IPS DF 6.9 (cell line): ENCODE results near the gene PLCD3.
"Not testable (repeated sequence)": the region's sequence is repeated elsewhere in the genome, so short reads cannot be mapped to it uniquely, and the experiment has no call there.

Experiments used
- DNase-seq: peaks from one replicate; pipeline ENCODE4 v3.0.0-alpha.2; 2013; ENCODE audit warnings: low read depth, low spot score
- H3K27ac ChIP-seq: one replicate; pipeline ENCODE4 v1.5.1; 2013; ENCODE audit warnings: low read length, control low read depth
- H3K27me3 ChIP-seq: 2 replicates; pipeline ENCODE4 v1.6.1; 2013; ENCODE audit warnings: mild to moderate bottlenecking, low read length; ENCODE audit not compliant: control insufficient read depth, insufficient read depth
- H3K36me3 ChIP-seq: 2 replicates; pipeline ENCODE4 v1.6.1; 2013; ENCODE audit warnings: low read length; ENCODE audit not compliant: control insufficient read depth, insufficient read depth
- H3K4me1 ChIP-seq: 2 replicates; pipeline ENCODE4 v1.6.1; 2013; ENCODE audit warnings: low read length; ENCODE audit not compliant: control insufficient read depth, insufficient read depth
- H3K4me3 ChIP-seq: 2 replicates; pipeline ENCODE4 v1.5.1; 2013; ENCODE audit warnings: mild to moderate bottlenecking, low read length
- H3K9me3 ChIP-seq: 2 replicates; pipeline ENCODE4 v1.6.1; 2013; ENCODE audit warnings: low read length, inconsistent platforms; ENCODE audit not compliant: control insufficient read depth, insufficient read depth
- WGBS: extraction: QIAGEN DNeasy Blood & Tissue Kit; methylation state at CpG from one replicate; pipeline ENCODE4 v1.1.7; 2013; ENCODE audit warnings: mixed read lengths, missing lambda C conversion rate; ENCODE audit not compliant: insufficient read length, insufficient coverage; 5-methylcytosine and 5-hydroxymethylcytosine counted together

PLCD3 gene

DNA sequence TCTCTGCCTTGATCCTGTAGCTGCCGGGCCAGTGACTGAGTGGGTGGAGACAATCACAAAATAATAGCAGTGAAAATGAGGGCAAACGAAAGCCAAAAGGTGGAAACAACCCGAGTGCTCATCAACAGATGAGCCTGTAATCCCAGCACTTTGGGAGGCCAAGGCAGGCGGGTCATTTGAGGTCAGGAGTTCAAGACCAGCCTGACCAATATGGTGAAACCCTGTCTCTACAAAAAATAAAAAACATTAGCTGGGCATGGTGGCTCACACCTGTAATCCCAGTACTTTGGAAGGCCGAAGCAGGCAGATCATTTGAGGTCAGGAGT lies 7.6 kb downstream of the PLCD3 start:
- H3K36me3 ChIP-seq, H3K27me3 ChIP-seq, H3K27ac ChIP-seq, H3K4me3 ChIP-seq, DNase-seq, H3K4me1 ChIP-seq, H3K9me3 ChIP-seq: not testable (repeated sequence)
- no CpG with 5 or more reads among the region's 5 CpGs for WGBS

GRCh38 chr17:45123930-45124796 lies 8.2 kb downstream of the PLCD3 start:
- DNase-seq = no peak
- WGBS = no CpG with 5 or more reads among the region's 15 CpGs

DNA sequence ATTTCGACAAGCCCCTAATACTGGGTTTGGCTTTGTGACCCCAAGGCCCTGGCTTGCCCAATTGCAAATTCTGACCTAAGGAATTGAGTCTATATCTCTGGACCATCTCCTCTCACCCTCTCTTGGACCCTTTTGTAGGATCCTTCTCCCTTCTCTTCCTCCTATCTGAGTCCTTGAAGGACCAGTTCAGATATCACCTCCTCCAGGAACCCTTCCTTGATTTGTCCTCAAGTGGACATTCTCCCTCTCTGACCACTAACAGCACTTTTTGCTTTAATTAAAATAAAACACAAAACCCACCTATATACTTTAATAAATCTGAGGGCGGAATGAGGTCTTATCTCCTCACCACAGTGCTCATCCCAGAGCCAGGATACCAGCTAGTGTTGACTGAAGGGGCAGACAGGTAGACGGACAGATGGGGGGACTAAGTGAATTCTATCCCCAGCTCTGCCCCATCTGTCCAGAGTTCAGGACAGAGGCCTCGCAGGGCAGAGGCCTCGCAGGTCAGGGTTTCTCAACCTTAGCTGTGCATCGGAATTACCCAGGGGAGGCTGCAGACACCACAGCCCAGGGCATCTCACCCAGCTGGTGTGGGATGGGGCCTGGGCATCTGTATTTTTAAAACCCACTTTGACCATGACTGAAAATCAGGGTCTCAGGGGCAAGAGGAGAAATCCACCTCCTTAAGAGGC lies 9.1 kb downstream of the PLCD3 start:
- Histone ChIP-seq H3K36me3 (no peaks in the 10 kb centered on the region), H3K27me3 (no peaks in the 10 kb centered on the region), H3K4me3 (no peak overlapping the region), H3K9me3 (no peaks in the 10 kb centered on the region), H3K27ac (no peak overlapping the region), H3K4me1 (peaks cover 6% of the 10 kb centered on the region; the same call in 1 of the 2 replicates)
- no peak for DNase-seq
- no CpG with 5 or more reads among the region's 6 CpGs for whole genome bisulfite sequencing

More at GRCh38 chr17:45123930-45124796, 8.2 kb downstream of the PLCD3 start:
- no peaks in the 10 kb centered on the region for H3K9me3 ChIP-seq
- H3K4me3 ChIP-seq = no peak overlapping the region
- peaks cover 6% of the 10 kb centered on the region; the same call in 1 of the 2 replicates for H3K4me1 ChIP-seq
- H3K36me3 ChIP-seq = no peaks in the 10 kb centered on the region
- H3K27ac ChIP-seq = no peak overlapping the region
- no peaks in the 10 kb centered on the region for H3K27me3 ChIP-seq

DNA sequence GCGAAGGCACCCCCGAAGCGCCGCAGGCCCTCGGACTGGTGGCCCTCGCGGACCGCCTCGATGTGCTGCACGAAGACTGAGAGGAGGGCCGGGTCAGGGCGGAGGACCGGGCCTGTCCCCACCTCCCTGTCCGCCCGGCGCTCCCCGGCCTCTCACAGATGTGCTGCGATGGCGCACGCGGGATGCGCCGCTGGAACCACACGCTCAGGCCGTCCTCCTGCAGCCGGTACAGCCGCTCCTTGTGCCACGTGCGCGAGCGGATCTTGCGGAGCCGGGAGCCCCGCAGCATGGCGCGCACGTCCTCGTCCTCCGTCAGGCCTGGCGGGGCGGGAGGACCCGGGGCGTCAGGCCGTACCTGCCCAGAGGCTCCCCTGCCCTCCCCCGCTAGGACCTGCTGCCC lies 11.3 kb downstream of the PLCD3 start:
- no peak overlapping the region for H3K4me3 ChIP-seq
- H3K27ac ChIP-seq = no peak overlapping the region
- no peaks in the 10 kb centered on the region for H3K9me3 ChIP-seq
- no CpG with 5 or more reads among the region's 45 CpGs for WGBS
- H3K36me3 ChIP-seq = no peaks in the 10 kb centered on the region
- H3K4me1 ChIP-seq = peaks cover 6% of the 10 kb centered on the region; the same call in 1 of the 2 replicates
- H3K27me3 ChIP-seq = no peaks in the 10 kb centered on the region
- DNase-seq = no peak

DNA sequence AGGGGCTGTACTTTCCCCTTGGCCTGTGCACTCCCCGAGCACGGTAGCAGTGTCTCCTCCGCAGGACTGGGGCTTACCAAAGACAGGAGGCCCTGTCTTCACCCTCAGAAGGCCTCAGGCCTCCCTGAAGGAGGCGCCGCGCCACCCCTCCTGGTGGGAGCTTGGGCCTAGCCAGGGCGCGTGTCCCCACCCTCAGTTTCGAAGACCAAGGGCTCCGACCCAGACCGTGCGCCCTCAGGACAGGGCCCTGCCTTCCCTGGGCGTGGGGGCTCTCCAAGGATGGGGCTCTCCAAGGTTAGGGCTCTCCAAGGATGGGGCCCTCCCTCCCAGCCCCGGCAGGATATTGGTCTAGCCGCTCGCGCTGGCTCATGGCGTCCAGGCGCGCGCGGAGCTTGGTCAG lies 11.8 kb downstream of the PLCD3 start:
- Histone ChIP-seq H3K36me3 (no peaks in the 10 kb centered on the region), H3K4me1 (peaks cover 6% of the 10 kb centered on the region; the same call in 1 of the 2 replicates), H3K27me3 (no peaks in the 10 kb centered on the region), H3K9me3 (no peaks in the 10 kb centered on the region), H3K27ac (no peak overlapping the region), H3K4me3 (no peak overlapping the region)
- no CpG with 5 or more reads among the region's 22 CpGs for WGBS
- no peak for DNase-seq

- no CpG with 5 or more reads among the region's 8 CpGs for WGBS
- Histone ChIP-seq H3K36me3 (no peaks in the 10 kb centered on the region), H3K27me3 (no peaks in the 10 kb centered on the region)
These were observed 12.4 kb downstream of the PLCD3 start for GRCh38 chr17:45119964-45120363.

GRCh38 chr17:45118691-45119090 lies 13.6 kb downstream of the PLCD3 start:
- Histone ChIP-seq H3K36me3 (no peaks in the 10 kb centered on the region), H3K4me1 (peaks cover 8% of the 10 kb centered on the region; the same call in 1 of the 2 replicates), H3K4me3 (no peak overlapping the region), H3K9me3 (no peaks in the 10 kb centered on the region), H3K27me3 (no peaks in the 10 kb centered on the region), H3K27ac (no peak overlapping the region)
- WGBS = no CpG with 5 or more reads among the region's 23 CpGs
- DNase-seq = no peak

More at GRCh38 chr17:45119964-45120363, 12.4 kb downstream of the PLCD3 start:
- H3K4me3 ChIP-seq = no peak overlapping the region
- DNase-seq = no peak
- H3K4me1 ChIP-seq = peaks cover 6% of the 10 kb centered on the region; the same call in 1 of the 2 replicates
- no peaks in the 10 kb centered on the region for H3K9me3 ChIP-seq
- no peak overlapping the region for H3K27ac ChIP-seq

DNA sequence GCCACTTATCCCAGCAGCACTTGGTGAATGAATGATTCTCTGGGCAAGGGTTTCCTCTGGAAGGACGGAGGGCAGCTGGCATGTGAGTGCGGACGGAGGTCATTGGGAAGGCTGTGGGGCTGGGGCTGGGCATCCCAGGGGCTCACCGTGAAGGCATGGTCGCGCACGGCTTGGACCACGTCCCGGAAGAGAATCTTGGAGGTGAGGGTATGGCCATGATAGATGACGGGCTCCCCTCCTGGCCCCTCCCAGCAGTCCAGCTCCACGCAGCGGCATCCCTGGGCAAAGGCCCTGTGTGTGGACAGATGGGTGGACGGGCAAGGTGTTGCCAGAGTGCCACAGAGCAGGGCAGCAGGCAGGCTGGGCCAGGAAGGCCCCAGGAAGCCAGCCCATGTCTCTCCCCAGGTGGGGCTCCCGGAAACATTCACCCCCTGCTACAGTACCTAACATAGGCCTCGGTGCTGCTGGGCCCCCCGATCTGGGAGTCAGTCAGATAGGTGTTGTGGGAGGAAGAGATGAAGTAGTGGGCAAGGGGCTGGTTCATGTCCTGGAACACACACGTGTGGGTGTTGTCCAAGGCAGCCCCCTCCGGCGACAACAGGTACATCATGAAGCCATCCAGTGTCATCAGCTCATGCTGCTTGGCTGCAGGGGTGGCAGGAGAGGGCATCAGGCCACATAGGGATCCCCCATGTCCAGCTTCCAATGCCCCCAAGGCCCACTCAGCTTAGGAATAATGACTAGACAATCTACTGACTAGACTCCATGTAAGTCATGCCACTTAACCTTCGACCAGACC lies 14.3 kb downstream of the PLCD3 start:
- H3K36me3 ChIP-seq = no peaks in the 10 kb centered on the region
- no peaks in the 10 kb centered on the region for H3K27me3 ChIP-seq
- WGBS = no CpG with 5 or more reads among the region's 20 CpGs
- H3K4me3 ChIP-seq = no peak overlapping the region
- no peak for DNase-seq
- H3K27ac ChIP-seq = no peak overlapping the region
- no peaks in the 10 kb centered on the region for H3K9me3 ChIP-seq
- peaks cover 8% of the 10 kb centered on the region; the same call in 1 of the 2 replicates for H3K4me1 ChIP-seq

- Histone ChIP-seq H3K27ac (no peak overlapping the region), H3K9me3 (no peaks in the 10 kb centered on the region), H3K4me3 (no peak overlapping the region), H3K4me1 (peaks cover 8% of the 10 kb centered on the region; the same call in 1 of the 2 replicates), H3K27me3 (no peaks in the 10 kb centered on the region), H3K36me3 (no peaks in the 10 kb centered on the region)
- no CpG with 5 or more reads among the region's 4 CpGs for WGBS
- no peak for DNase-seq
These were observed 15.0 kb downstream of the PLCD3 start for GRCh38 chr17:45117334-45117733.

DNA sequence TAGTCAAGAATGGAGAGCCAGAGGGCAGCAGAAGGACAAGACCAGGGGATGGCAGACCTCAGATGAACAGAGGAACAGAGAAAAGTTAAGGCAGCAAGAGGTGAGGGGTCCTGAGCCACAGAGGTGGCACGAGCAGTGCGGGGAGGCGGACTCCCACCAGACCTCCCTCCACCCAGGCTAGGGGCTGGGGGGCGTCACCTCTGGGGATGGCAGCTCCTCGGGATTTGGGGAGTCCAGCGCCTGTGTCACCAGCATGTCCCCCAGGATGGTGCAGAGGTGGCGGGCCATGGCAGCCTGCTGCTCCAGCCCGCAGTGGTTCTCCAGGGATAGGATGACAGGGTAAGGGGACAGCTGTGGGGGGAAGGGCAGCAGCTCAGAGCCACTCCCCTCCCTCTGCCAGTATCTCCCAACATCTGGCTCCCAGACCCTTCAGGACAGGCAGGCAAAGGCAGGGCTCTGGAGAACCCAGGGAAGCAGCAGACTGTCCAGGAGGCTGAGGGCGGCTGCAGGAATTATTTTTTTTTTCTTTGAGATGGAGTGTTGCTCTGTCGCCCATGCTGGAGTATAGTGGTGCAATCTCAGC lies 15.8 kb downstream of the PLCD3 start:
- H3K27me3 ChIP-seq = no peaks in the 10 kb centered on the region
- peaks cover 8% of the 10 kb centered on the region; the same call in 1 of the 2 replicates for H3K4me1 ChIP-seq
- DNase-seq = no peak
- no peak overlapping the region for H3K27ac ChIP-seq
- no peaks in the 10 kb centered on the region for H3K9me3 ChIP-seq
- no peaks in the 10 kb centered on the region for H3K36me3 ChIP-seq
- H3K4me3 ChIP-seq = no peak overlapping the region
- WGBS = no CpG with 5 or more reads among the region's 10 CpGs
